ENCODE measurements around the gene PLEKHF1.
"Not testable (repeated sequence)": the region's sequence is repeated elsewhere in the genome, so short reads cannot be mapped to it uniquely, and the experiment has no call there.

Gene PLEKHF1

GRCh38 chr19:29665215-29665825, at the start of gene PLEKHF1:
Gene PLEKHF1 (plus strand): TSS chr19:29665461. CDS start chr19:29673840, 8,379 bp downstream.
- no peak for DNase-seq

- DNase-seq: no peak
Measured at GRCh38 chr19:29615891-29616425, 49.3 kb upstream of the PLEKHF1 start.

DNA sequence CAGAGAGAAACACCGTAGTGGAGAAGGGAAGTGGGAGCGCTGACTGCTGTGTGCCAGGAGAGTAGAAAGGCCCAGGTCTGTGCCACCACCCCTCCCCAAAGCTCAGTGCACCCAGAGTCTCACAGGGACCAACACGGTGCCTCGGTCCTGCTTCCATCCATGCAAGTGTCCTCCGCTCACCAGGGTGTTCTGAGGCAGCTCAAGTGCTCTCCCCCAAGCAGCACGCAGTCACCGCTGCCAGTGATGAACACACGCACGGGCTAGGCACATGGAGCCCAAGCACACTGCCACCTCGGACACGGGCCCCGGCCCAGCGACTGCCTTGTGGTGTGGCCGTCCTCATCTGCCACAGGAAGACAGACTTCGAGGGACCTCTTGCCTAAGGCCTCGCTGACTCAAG, 48.7 kb upstream of the PLEKHF1 start:
- DNase-seq: no peak

DNA sequence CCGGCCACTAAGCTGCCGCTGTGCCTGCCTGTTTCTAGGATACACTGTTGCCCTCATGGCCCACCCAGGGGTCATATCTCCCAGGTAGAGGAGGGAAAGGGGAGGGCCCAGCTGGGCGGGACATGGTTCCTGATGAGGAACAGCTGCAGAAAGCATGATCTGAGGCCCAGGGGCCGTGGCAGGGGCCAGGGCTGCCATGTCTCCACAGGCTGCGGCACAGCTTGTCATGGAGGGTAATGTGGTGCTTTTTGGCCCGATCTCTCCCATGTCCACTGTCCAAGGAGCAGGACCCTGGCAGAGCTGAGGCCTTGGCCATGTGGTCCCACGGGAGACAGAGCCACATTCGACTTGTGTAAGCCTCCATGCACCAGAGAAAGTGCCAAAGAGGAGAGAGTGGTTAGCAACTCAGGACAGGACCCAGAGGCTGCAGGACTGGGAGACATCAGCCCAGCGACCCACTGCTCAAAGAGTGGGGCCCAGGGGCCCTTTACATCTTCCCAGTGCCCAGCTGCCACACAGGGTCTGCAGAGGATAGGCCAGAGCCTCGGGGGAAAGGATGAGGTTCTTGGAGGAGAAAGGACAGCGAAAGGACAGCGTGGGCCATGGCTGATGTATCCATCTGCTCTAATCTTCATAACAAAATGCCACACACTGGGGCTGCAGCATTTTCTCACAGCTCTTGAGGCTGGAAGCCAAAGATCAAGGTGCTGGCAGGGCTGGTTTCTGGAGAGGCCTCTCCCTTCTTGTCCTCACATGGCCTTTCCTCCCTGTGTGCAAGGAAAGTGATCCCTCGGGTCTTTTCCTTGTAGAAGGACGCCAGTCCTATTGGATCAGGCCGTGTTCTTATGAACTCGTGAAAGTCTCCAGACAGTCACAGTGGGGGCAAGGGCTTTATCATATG, 47.6 kb upstream of the PLEKHF1 start:
- DNase-seq: no peak

GRCh38 chr19:29618434-29618833, 46.8 kb upstream of the PLEKHF1 start:
- no peak for DNase-seq

DNA sequence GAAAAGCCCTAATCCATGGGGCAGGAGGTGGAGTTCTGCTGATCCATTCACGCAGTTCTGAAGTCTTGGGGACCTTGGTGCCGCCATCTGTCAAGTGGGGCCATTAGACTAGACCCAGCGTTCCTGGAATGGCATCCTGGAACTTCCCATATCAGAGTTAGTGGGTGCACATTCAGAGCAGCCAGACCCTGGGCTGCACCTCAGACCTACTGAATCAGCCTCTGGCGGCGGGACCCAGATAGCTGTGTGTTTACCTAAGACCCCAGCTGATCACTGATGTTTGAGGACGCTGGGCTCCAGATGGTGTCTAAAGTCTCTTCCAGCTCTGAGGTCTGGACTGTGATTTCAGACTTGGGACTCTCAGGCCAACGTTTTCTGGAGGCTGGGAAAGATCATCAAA, 46.4 kb upstream of the PLEKHF1 start:
- no peak for DNase-seq

- DNase-seq: no peak
Measured at GRCh38 chr19:29620931-29621351, 44.3 kb upstream of the PLEKHF1 start.

GRCh38 chr19:29622166-29623070, 42.8 kb upstream of the PLEKHF1 start:
- DNase-seq: no peak

DNA sequence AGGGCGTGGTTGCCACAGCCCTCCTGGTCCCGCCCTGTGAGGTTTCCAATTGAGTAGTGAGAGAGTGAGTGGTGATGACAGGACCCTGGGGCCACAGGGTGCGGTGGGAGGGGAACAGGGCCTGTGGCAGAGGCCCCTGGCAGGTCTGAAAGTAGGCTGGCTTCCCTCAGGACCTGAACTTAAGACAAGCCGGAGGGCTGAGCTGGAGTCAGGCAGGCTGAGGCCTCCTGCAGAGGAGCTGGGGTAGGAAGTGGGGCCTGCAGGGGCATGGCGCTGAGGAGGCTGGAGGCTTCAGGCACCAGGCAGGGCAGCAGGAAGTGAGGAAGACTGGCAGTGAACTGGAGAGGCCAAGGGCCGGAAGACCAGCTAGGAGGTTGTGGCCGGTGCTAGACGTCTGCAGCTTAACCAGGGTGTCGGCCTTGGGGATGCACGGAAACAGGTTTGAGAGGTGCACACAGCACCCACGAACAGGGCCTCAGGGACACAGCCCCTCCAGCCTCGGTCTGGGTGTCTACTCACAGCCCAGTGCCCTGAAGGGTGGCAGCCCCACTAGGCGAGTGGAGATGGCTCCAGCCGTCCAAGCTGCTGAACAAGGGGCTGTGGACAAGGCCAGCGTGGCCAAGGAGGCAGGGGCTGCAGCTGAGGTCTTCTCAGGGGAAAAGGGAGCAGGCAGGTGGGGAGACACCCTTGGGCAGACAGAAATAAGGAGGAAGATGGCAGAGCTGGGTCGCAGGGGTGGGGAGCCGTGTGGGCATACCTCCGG, 41.4 kb upstream of the PLEKHF1 start:
- DNase-seq: no peak

- DNase-seq: no peak
Measured at GRCh38 chr19:29624489-29625185, 40.6 kb upstream of the PLEKHF1 start.

- DNase-seq: no peak
Measured at GRCh38 chr19:29625186-29625651, 40.0 kb upstream of the PLEKHF1 start.

DNA sequence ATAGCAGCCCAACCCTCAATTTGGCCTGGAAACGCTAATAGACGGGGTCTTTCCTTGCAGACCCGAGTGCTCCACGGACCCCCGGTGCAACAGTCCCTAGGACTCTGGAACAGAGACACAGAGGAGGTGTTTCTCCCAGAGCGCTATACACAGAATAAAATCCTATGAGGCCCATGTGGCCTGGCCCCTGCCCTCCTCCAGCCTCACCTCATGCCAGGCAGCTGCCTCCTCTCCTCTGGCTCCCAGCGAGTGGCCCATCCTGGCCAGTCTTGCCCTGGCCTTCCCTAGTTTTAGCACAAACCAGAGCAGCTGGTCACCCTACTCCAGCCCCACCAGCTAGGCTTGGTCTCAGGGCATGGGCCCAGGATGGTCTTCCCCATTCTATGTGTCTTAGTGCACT, 38.9 kb upstream of the PLEKHF1 start:
- DNase-seq: no peak

DNA sequence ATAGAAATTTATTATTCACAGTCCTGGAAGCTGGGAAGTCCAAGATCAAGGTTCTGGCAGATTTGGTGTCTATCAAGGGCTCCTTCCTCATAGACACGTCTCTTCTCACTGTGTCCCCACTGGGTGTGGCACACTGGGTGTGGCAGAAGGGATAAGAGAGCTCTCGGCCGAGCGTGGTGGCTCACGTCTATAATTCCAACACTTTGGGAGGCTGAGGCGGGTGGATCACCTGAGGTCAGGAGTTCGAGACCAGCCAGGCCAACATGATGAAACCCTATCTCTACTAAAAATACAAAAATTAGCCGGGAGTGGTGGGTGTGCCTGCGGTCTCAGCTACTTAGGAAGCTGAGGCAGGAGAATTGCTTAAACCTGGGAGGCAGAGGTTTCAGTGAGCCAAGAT, 38.4 kb upstream of the PLEKHF1 start:
- DNase-seq: not testable (repeated sequence)

DNA sequence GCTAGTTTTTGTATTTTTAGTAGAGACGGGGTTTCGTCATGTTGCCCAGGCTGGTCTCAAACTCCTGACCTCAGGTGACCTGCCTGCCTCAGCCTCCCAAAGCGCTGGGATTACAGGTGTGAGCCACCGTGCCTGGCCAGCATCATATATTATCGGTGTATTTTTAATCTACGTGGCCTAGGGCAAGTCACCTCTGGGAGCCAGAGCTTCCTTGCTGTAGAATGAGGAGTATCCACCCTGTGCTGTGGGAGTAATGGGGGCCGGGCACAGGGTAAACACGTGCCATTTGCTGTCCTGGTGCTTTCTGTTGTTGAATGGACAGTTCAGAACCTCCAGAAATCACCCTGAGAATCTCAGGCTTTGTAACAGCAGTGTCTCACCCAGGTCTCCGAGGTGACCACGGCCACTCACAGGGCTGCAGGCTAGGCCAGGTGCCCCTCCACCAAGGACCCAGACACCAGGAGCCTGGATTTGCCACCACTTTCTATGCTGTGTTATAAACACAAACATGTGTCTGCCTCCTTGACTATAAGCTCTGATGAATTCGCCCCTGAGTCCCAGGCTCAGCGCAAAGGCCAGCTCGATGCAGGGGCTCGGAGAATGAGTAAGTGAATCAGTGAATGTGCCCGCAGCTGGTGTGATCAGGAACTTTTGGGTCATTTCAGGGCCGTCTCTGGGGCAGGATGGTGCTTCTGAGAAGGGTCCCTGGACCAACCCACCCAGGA, 36.4 kb upstream of the PLEKHF1 start:
- DNase-seq: no peak

DNA sequence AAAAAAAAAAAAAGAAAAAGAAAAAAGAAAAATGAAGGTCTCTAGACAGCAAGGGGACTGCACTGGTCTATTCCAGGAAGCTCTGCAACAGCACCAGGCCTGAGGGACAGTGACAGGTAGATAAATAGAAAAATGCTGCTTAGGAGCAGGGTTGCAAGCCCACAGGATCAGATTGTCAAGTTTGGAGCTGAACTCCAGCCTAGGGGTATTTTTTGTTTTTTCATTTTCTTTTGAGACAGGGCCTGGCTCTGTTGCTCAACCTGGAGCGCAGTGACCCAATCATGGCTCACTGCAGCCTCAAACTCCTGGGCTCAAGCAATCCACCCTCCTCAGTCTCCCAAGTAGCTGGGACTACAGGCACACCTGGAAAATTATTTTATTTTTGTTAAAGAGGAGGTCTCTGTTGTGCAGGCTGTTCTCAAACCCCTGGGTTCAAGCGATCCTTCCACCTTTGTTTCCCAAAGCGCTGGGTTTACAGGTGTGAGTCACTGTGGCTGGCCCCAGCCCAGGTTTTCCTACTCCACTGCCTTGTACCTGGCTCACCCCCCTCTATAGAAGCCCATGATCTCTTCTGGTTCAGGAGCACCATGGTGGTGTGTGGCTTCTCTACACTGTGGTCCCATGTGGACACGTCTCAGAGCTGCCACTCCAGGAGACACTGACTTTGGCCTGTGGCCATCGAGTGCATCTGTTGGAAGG, 35.3 kb upstream of the PLEKHF1 start:
- DNase-seq: no peak

DNA sequence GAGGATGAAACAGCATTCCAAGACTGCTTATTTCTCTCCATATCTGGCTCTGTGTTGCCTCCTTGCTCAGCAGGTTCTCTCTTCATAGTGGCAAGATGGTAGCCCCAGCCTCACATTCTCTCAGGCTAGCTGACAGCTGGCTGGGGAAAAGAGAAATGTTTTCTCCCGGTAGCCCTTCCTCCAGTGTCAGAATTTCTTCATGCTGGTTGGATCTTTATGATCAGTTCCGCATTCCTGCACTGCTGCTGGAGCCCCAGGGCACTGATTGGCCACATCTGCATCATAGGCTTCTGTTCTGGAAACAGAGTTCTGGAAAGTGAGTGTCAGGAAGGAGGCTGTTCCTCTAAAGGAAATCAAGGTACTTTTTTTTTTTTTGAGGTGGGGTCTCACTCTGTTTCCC, 34.6 kb upstream of the PLEKHF1 start:
- DNase-seq: no peak

GRCh38 chr19:29631450-29631849, 33.8 kb upstream of the PLEKHF1 start:
- no peak for DNase-seq

- no peak for DNase-seq
Measured at GRCh38 chr19:29634002-29634401, 31.3 kb upstream of the PLEKHF1 start.

GRCh38 chr19:29634423-29635130, 30.7 kb upstream of the PLEKHF1 start:
- DNase-seq: no peak

Data from NCI-H1694 treated with DMSO at 0.1 percent for 48 hours (cell line).